A549 (cell line): Measurements from ENCODE around the gene FAM229B. TPM values are rescaled to one million over a fixed set of nuclear protein-coding genes. Genes with fewer than 3 reads are reported as not detected.
"Not testable (repeated sequence)": the region's sequence is repeated elsewhere in the genome, so short reads cannot be mapped to it uniquely, and the experiment has no call there.

ENCODE experiments used
- ATAC-seq, 2 experiments: fragments of 200-7000 bp in 1 of 2; fragments of >200 bp in 1 of 2; cut with Nextera tagmentation in 1 of 2; cut with Tn5 transposase in 1 of 2; 3 replicates each; pipeline versions ENCODE4 v1.8.0 to v1.9.1; 2018 to 2020; ENCODE audit warnings: mild to moderate bottlenecking in 1 of 2, moderate library complexity in 1 of 2
- CTCF ChIA-PET: fragments of 300-600 bp; sonication (Branson Sonifier 250); formaldehyde crosslinking; extraction: SDS; loops from one replicate; lab custom pipeline; 2021; ENCODE audit warnings: antibody characterized with exemption, inconsistent platforms; lab: Yijun Ruan, JAX
- POLR2A ChIA-PET: fragments of 350-600 bp; formaldehyde crosslinking; extraction: SDS; loops from one replicate; lab custom pipeline; 2021; ENCODE audit warnings: antibody characterized with exemption, inconsistent platforms; lab: Yijun Ruan, JAX
- DNase-seq, 2 experiments: peaks; one replicate each; pipeline versions ENCODE4 v3.0.0 to v3.0.0-alpha.2; 2011 to 2016; ENCODE audit warnings: low read depth in 1 of 2, low spot score in 1 of 2
- FAIRE-seq: peaks from 2 replicates; lab custom pipeline; 2011; peaks lifted over from hg19 to GRCh38; lab: Jason Lieb, UNC
- H3K27ac ChIP-seq, 2 experiments: fragments of >200 bp; sonication (Bioruptor Twin); formaldehyde crosslinking; 3 replicates each; pipeline ENCODE4 v1.5.1; 2016 to 2017
- H3K4me1 ChIP-seq: fragments of >200 bp; sonication (Bioruptor Twin); formaldehyde crosslinking; 3 replicates; pipeline ENCODE4 v1.6.1; 2016
- H3K4me2 ChIP-seq: fragments of >200 bp; sonication (Bioruptor Twin); formaldehyde crosslinking; 3 replicates; pipeline ENCODE4 v1.6.1; 2016
- H3K4me3 ChIP-seq: fragments of >200 bp; sonication (Bioruptor Twin); formaldehyde crosslinking; 3 replicates; pipeline ENCODE4 v1.5.1; 2016
- H3K9me3 ChIP-seq: fragments of >200 bp; sonication (Bioruptor Twin); formaldehyde crosslinking; 3 replicates; pipeline ENCODE4 v1.6.1; 2016
- CBX2 ChIP-seq: fragments of 200-600 bp; sonication (generic); IDR thresholded peaks from 2 replicates; pipeline ENCODE4 v1.6.1; 2016; ENCODE audit warnings: low read depth, mild to moderate bottlenecking, borderline replicate concordance
- CHD2 ChIP-seq: fragments of 150-350 bp; IDR thresholded peaks from 2 replicates; pipeline ENCODE4 v1.6.1; 2014; ENCODE audit warnings: low read length; ENCODE audit not compliant: partially characterized antibody
- EHF ChIP-seq: fragments of 250-450 bp; sonication (Bioruptor Pico); IDR thresholded peaks from 2 replicates; pipeline ENCODE4 v1.5.0; 2020; ENCODE audit warnings: mild to moderate bottlenecking
- EP300 ChIP-seq, 2 experiments: fragments of >200 bp; sonication (Bioruptor Twin); formaldehyde crosslinking; IDR thresholded peaks; 2 replicates in 1 of 2; 3 replicates in 1 of 2; pipeline ENCODE4 v1.6.1; 2016 to 2017
- ESRRA ChIP-seq: fragments of 150-350 bp; IDR thresholded peaks from 2 replicates; pipeline ENCODE4 v1.6.1; 2014; ENCODE audit warnings: mild to moderate bottlenecking, low read length, borderline replicate concordance
- HDAC2 ChIP-seq: fragments of 200-600 bp; sonication (generic); IDR thresholded peaks from 2 replicates; pipeline ENCODE4 v1.6.1; 2016
- JUN ChIP-seq, 2 experiments: fragments of >200 bp; sonication (Bioruptor Twin); formaldehyde crosslinking; IDR thresholded peaks; 2 replicates in 1 of 2; 3 replicates in 1 of 2; pipeline ENCODE4 v1.6.1; 2016 to 2017
- KDM1A ChIP-seq: fragments of 200-600 bp; sonication (generic); IDR thresholded peaks from 2 replicates; pipeline ENCODE4 v1.6.1; 2016; ENCODE audit warnings: low read depth, mild to moderate bottlenecking
- MAFK ChIP-seq: fragments of 450-650 bp; IDR thresholded peaks from 2 replicates; pipeline ENCODE4 v1.6.1; 2014; ENCODE audit not compliant: partially characterized antibody
- MAZ ChIP-seq: fragments of 150-350 bp; IDR thresholded peaks from 2 replicates; pipeline ENCODE4 v1.6.1; 2014; ENCODE audit warnings: antibody characterized with exemption, low read depth, low read length, borderline replicate concordance
- MYC ChIP-seq: IDR thresholded peaks from 2 replicates; pipeline ENCODE4 v1.6.1; 2012; ENCODE audit warnings: mild to moderate bottlenecking, inconsistent platforms, low read length, improper control_type of control experiment, borderline replicate concordance
- NFE2L2 ChIP-seq: fragments of 150-350 bp; conservative IDR thresholded peaks from 2 replicates; pipeline ENCODE4 v1.6.1; 2014; ENCODE audit warnings: low read length
- POLR2AphosphoS2 ChIP-seq: conservative IDR thresholded peaks from 2 replicates; pipeline ENCODE4 v1.6.1; 2012; ENCODE audit warnings: low read length, improper control_type of control experiment, inconsistent platforms
- RARB ChIP-seq: fragments of 250-450 bp; sonication (Bioruptor Pico); IDR thresholded peaks from 2 replicates; pipeline ENCODE4 v1.8.0; 2021; ENCODE audit warnings: mild to moderate bottlenecking, moderate library complexity
- RCOR1 ChIP-seq: fragments of 150-350 bp; IDR thresholded peaks from 2 replicates; pipeline ENCODE4 v1.6.1; 2014; ENCODE audit warnings: antibody characterized with exemption, low read length, low read depth
- RFX5 ChIP-seq: fragments of 450-650 bp; IDR thresholded peaks from 2 replicates; pipeline ENCODE4 v1.7.1; 2014; ENCODE audit warnings: antibody characterized with exemption, mild to moderate bottlenecking, moderate library complexity
- RNF2 ChIP-seq: fragments of 200-600 bp; sonication (generic); IDR thresholded peaks from 2 replicates; pipeline ENCODE4 v1.6.1; 2016; ENCODE audit warnings: low read depth, mild to moderate bottlenecking, antibody characterized with exemption, moderate library complexity, borderline replicate concordance
- SMC3 ChIP-seq: fragments of >200 bp; sonication (Bioruptor Twin); formaldehyde crosslinking; IDR thresholded peaks from 3 replicates; pipeline ENCODE4 v1.6.1; 2018; ENCODE audit warnings: inconsistent platforms
- TP53 ChIP-seq: fragments of 250-450 bp; sonication (Bioruptor Pico); IDR thresholded peaks from 2 replicates; pipeline ENCODE4 v1.5.0; 2021; ENCODE audit warnings: mild to moderate bottlenecking, moderate library complexity
- ZSCAN20 ChIP-seq: fragments of 250-450 bp; sonication (Bioruptor Pico); IDR thresholded peaks from 2 replicates; pipeline ENCODE4 v1.8.0; 2022; ENCODE audit warnings: mild to moderate bottlenecking, moderate library complexity
- WGBS: methylation state at CpG from one replicate; pipeline ENCODE4 v1.1.6; 2017; ENCODE audit errors: missing lambda C conversion rate; 5-methylcytosine and 5-hydroxymethylcytosine counted together
- polyA plus RNA-seq, 4 experiments: library from polyadenylated mRNA; depleted of rRNA in 3 of 4; stranded (reverse); fragments of >200 nt; fragmentation: RNase III in 1 of 4; extraction: RNeasy Plus Mini Kit Qiagen cat#74134 plus additional on column Dnase treatment in 1 of 4; gene quantifications; 2 replicates in 3 of 4; 3 replicates in 1 of 4; pipeline ENCODE4 v1.2.3, GENCODE V29; 2011 to 2017
- TF ChIP-seq, protein P1 (sequence below): fragments of 200-600 bp; sonication (generic); IDR thresholded peaks from 2 replicates; pipeline ENCODE4 v1.6.1; 2016; ENCODE audit warnings: antibody characterized with exemption, mild to moderate bottlenecking, moderate library complexity
- TF ChIP-seq, protein P2 (sequence below): IDR thresholded peaks from 2 replicates; pipeline ENCODE4 v1.6.1; 2012
- TF ChIP-seq, protein P3 (sequence below): fragments of >200 bp; sonication (Bioruptor Twin); formaldehyde crosslinking; IDR thresholded peaks from 3 replicates; pipeline ENCODE4 v1.6.1; 2016
- TF ChIP-seq, protein P4 (sequence below): fragments of >200 bp; sonication (Bioruptor Twin); formaldehyde crosslinking; IDR thresholded peaks from 2 replicates; pipeline ENCODE4 v1.6.1; 2016
- TF ChIP-seq, protein P5 (sequence below): fragments of 450-650 bp; IDR thresholded peaks from 2 replicates; pipeline ENCODE4 v1.6.1; 2014; ENCODE audit warnings: antibody characterized with exemption

Gene FAM229B
- polyA plus RNA-seq, 2 of the 4 experiments (the other 2 are of a cell fraction): 9.9 to 17.3 TPM

DNA sequence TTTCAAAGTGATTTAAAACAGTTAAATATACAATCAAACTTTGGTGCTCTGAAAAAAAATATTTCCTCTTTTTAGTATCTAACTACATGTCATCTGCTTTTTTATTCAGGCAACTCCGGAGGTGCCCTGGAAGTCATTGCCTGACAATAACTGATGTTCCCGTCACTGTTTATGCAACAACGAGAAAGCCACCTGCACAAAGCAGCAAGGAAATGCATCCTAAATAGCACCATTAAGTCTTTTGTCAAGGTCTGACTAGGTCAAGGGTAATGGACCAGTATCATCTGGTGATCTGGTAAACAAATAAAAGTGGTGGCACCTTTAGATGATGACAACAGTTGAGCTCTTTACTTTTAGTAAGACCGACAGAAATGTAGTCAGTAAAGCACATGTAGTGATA is 13.2 kb downstream of the FAM229B start:
- H3K4me1 ChIP-seq: no peaks in the 10 kb centered on the region
- DNase-seq: no peak
- 84% methylated on average over 4 of the region's 4 CpGs for WGBS
- H3K27ac ChIP-seq: no peak overlapping the region
- ChIA-PET CTCF (interaction anchor here (1.7 kb wide), 1 partner anchor 10 kb away, joined by 5 read pairs; no protein-coding TSS in a partner anchor), POLR2A (no interaction called here)
- FAIRE-seq: no peak
- H3K4me2 ChIP-seq: no peak overlapping the region
- no peak overlapping the region for H3K4me3 ChIP-seq
- H3K9me3 ChIP-seq: no peaks in the 10 kb centered on the region
- TF ChIP-seq, protein P1, sequence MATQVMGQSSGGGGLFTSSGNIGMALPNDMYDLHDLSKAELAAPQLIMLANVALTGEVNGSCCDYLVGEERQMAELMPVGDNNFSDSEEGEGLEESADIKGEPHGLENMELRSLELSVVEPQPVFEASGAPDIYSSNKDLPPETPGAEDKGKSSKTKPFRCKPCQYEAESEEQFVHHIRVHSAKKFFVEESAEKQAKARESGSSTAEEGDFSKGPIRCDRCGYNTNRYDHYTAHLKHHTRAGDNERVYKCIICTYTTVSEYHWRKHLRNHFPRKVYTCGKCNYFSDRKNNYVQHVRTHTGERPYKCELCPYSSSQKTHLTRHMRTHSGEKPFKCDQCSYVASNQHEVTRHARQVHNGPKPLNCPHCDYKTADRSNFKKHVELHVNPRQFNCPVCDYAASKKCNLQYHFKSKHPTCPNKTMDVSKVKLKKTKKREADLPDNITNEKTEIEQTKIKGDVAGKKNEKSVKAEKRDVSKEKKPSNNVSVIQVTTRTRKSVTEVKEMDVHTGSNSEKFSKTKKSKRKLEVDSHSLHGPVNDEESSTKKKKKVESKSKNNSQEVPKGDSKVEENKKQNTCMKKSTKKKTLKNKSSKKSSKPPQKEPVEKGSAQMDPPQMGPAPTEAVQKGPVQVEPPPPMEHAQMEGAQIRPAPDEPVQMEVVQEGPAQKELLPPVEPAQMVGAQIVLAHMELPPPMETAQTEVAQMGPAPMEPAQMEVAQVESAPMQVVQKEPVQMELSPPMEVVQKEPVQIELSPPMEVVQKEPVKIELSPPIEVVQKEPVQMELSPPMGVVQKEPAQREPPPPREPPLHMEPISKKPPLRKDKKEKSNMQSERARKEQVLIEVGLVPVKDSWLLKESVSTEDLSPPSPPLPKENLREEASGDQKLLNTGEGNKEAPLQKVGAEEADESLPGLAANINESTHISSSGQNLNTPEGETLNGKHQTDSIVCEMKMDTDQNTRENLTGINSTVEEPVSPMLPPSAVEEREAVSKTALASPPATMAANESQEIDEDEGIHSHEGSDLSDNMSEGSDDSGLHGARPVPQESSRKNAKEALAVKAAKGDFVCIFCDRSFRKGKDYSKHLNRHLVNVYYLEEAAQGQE: no peak
- TF ChIP-seq MAFK: no peak
- TF ChIP-seq RARB (CRISPR knock-in tag): no peak
- no peak for TF ChIP-seq POLR2AphosphoS2
- TF ChIP-seq, protein P2, sequence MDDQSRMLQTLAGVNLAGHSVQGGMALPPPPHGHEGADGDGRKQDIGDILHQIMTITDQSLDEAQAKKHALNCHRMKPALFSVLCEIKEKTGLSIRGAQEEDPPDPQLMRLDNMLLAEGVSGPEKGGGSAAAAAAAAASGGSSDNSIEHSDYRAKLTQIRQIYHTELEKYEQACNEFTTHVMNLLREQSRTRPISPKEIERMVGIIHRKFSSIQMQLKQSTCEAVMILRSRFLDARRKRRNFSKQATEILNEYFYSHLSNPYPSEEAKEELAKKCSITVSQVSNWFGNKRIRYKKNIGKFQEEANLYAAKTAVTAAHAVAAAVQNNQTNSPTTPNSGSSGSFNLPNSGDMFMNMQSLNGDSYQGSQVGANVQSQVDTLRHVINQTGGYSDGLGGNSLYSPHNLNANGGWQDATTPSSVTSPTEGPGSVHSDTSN: no peak
- TF ChIP-seq SMC3: no peak
- no peak for TF ChIP-seq EHF (CRISPR knock-in tag)
- TF ChIP-seq, protein P3, sequence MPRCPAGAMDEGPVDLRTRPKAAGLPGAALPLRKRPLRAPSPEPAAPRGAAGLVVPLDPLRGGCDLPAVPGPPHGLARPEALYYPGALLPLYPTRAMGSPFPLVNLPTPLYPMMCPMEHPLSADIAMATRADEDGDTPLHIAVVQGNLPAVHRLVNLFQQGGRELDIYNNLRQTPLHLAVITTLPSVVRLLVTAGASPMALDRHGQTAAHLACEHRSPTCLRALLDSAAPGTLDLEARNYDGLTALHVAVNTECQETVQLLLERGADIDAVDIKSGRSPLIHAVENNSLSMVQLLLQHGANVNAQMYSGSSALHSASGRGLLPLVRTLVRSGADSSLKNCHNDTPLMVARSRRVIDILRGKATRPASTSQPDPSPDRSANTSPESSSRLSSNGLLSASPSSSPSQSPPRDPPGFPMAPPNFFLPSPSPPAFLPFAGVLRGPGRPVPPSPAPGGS: no peak
- ATAC-seq: no peak

DNA sequence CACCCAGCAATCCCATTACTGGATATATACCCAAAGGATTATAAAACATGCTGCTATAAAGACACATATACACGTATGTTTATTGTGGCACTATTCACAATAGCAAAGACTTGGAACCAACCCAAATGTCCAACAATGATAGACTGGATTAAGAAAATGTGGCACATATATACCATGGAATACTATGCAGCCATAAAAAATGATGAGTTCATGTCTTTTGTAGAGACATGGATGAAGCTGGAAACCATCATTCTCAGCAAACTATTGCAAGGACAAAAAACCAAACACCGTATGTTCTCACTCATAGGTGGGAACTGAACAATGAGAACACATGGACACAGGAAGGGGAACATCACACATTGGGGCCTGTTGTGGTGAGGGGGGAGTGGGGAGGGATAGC is 18.6 kb downstream of the FAM229B start:
- H3K4me2 ChIP-seq, H3K9me3 ChIP-seq, H3K4me1 ChIP-seq, ATAC-seq, FAIRE-seq, DNase-seq, POLR2A ChIA-PET, H3K4me3 ChIP-seq, H3K27ac ChIP-seq: not testable (repeated sequence)
- WGBS: 90% methylated on average over 1 of the region's 2 CpGs
- CTCF ChIA-PET: interaction anchor here (0.7 kb wide), 1 partner anchor 16 kb away, joined by 3 read pairs; no protein-coding TSS in a partner anchor

DNA sequence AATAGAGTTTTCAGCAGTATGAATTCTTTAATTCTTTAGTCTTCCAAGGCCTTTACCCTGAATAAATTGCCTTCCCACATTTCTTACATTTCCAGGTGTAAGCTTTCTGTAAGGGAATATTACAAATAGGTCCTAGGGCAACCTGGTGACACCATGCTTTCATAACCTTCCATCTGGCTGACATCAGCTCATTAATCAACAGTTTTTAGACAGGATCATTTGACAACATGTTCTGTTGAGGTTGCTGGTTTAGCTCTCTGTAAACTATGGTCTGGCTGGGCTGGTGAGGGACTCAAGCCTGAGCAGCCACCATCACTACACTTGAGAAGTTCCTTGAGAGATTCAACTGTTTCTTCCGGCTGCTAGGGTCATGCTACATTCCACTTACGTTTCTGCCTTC is 19.2 kb downstream of the FAM229B start:
- Histone ChIP-seq H3K9me3 (no peaks in the 10 kb centered on the region), H3K4me2 (no peak overlapping the region), H3K4me3 (no peak overlapping the region), H3K27ac (no peak overlapping the region), H3K4me1 (no peaks in the 10 kb centered on the region)
- CTCF ChIA-PET: interaction anchor here (0.7 to 1.1 kb wide), 3 partner anchors 17 to 270 kb away, joined by 3 to 4 read pairs (median 3); no protein-coding TSS in a partner anchor
- POLR2A ChIA-PET: no interaction called here
- TF ChIP-seq RCOR1: no peak
- TF ChIP-seq JUN (IDR thresholded peaks at IDR 0.05): no peak
- no peak for TF ChIP-seq ESRRA
- TF ChIP-seq RARB (CRISPR knock-in tag): no peak
- TF ChIP-seq, protein P4, sequence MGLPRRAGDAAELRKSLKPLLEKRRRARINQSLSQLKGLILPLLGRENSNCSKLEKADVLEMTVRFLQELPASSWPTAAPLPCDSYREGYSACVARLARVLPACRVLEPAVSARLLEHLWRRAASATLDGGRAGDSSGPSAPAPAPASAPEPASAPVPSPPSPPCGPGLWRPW: no peak
- no peak for TF ChIP-seq POLR2AphosphoS2
- TF ChIP-seq EP300 (IDR thresholded peaks at IDR 0.05): no peak
- DNase-seq (no peak), FAIRE-seq (no peak), ATAC-seq (no peak)
- WGBS: 36% methylated on average over 2 of the region's 2 CpGs

DNA sequence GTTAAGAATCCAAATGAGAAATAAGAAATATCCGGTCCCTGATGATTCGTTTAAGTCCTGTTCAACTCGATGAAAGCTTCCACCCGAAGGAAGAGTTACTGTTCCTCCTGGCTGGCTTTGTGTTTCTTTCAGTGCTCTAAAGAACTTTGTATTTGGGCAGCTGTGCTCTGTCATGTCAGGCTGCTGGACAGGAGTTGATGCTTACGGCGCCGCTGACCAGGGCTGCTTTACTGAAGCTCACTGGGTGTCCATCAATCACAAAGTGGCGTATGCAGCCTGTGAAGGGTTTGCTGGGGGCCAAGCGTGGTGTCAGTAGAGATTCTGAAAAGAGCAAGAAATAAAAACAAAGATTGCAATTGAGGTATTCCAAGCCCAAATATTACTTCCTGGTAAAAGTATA is 21.9 kb downstream of the FAM229B start:
- no peak overlapping the region for H3K27ac ChIP-seq
- ATAC-seq (no peak), FAIRE-seq (no peak), DNase-seq (no peak)
- POLR2A ChIA-PET: no interaction called here
- CTCF ChIA-PET: no interaction called here
- H3K4me2 ChIP-seq: no peak overlapping the region
- no peaks in the 10 kb centered on the region for H3K4me1 ChIP-seq
- H3K4me3 ChIP-seq: no peak overlapping the region
- no peaks in the 10 kb centered on the region for H3K9me3 ChIP-seq
- 73% methylated on average over 9 of the region's 9 CpGs for WGBS
- TF ChIP-seq RFX5 (no peak), ESRRA (no peak), MYC (no peak), CBX2 (no peak), RNF2 (no peak), TP53 (no peak), ZSCAN20 (no peak), MAZ (no peak), POLR2AphosphoS2 (no peak), KDM1A (no peak), NFE2L2 (no peak), HDAC2 (no peak), CHD2 (no peak)
- TF ChIP-seq, protein P5, sequence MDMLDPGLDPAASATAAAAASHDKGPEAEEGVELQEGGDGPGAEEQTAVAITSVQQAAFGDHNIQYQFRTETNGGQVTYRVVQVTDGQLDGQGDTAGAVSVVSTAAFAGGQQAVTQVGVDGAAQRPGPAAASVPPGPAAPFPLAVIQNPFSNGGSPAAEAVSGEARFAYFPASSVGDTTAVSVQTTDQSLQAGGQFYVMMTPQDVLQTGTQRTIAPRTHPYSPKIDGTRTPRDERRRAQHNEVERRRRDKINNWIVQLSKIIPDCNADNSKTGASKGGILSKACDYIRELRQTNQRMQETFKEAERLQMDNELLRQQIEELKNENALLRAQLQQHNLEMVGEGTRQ: no peak
- TF ChIP-seq, protein P4: no peak
